GM23338 (cell line): Measurements from ENCODE around the gene ACSS3. TPM values are rescaled to one million over a fixed set of nuclear protein-coding genes. Genes with fewer than 3 reads are reported as not detected.

ENCODE experiments used
- ATAC-seq: fragments of 200-7000 bp; cut with Tn5 transposase; 3 replicates; pipeline ENCODE4 v1.9.1; 2020
- DNase-seq: peaks from one replicate; pipeline ENCODE4 v3.0.0-alpha.2; 2015; ENCODE audit warnings: low spot score
- H2AFZ ChIP-seq: fragments of 200-600 bp; sonication (generic); 2 replicates; pipeline ENCODE4 v1.8.0; 2016; ENCODE audit warnings: antibody characterized with exemption, mild to moderate bottlenecking, moderate library complexity
- H3F3A ChIP-seq: fragments of 200-600 bp; sonication (generic); replicated peaks from 2 replicates; pipeline ENCODE4 v1.8.0; 2017; ENCODE audit warnings: antibody characterized with exemption, mixed run types, low read depth
- H3K27ac ChIP-seq: fragments of 200-600 bp; sonication (generic); 2 replicates; pipeline ENCODE4 v1.6.1; 2016; ENCODE audit warnings: low read depth
- H3K27me3 ChIP-seq: fragments of 200-600 bp; sonication (generic); 2 replicates; pipeline ENCODE4 v1.8.0; 2016; ENCODE audit warnings: mild to moderate bottlenecking, mixed run types, moderate library complexity; ENCODE audit not compliant: insufficient read depth
- H3K36me3 ChIP-seq: fragments of 200-600 bp; sonication (generic); 2 replicates; pipeline ENCODE4 v1.8.0; 2016; ENCODE audit warnings: mild to moderate bottlenecking; ENCODE audit not compliant: insufficient read depth
- H3K4me1 ChIP-seq: fragments of 200-600 bp; sonication (generic); 2 replicates; pipeline ENCODE4 v1.8.0; 2016; ENCODE audit warnings: mild to moderate bottlenecking, moderate library complexity; ENCODE audit not compliant: insufficient read depth
- H3K4me2 ChIP-seq: fragments of 200-600 bp; sonication (generic); 2 replicates; pipeline ENCODE4 v1.7.1; 2017; ENCODE audit warnings: mixed run types
- H3K4me3 ChIP-seq: fragments of 200-600 bp; sonication (generic); 2 replicates; pipeline ENCODE4 v1.6.1; 2016; ENCODE audit warnings: mixed run types
- H3K79me2 ChIP-seq: fragments of 200-600 bp; sonication (generic); replicated peaks from 2 replicates; pipeline ENCODE4 v1.8.0; 2017; ENCODE audit warnings: mild to moderate bottlenecking; ENCODE audit not compliant: insufficient read depth
- H3K9me2 ChIP-seq: fragments of 200-600 bp; sonication (generic); 2 replicates; pipeline ENCODE4 v1.8.0; 2017; ENCODE audit not compliant: insufficient read depth
- H4K20me1 ChIP-seq: fragments of 200-600 bp; sonication (generic); replicated peaks from 2 replicates; pipeline ENCODE4 v1.8.0; 2017; ENCODE audit warnings: mild to moderate bottlenecking; ENCODE audit not compliant: insufficient read depth
- H3K27ac Mint-ChIP-seq: 2 replicates; pipeline ENCODE4 v1.8.0; 2020; ENCODE audit warnings: inconsistent platforms, mild to moderate bottlenecking, moderate library complexity, mixed read lengths
- H3K27me3 Mint-ChIP-seq: 3 replicates; pipeline ENCODE4 v1.8.0; 2022; ENCODE audit warnings: low read depth, mild to moderate bottlenecking, moderate library complexity, mixed read lengths, inconsistent platforms; ENCODE audit not compliant: insufficient read depth, poor library complexity
- H3K36me3 Mint-ChIP-seq: 3 replicates; pipeline ENCODE4 v1.8.0; 2021; ENCODE audit warnings: low read depth, mild to moderate bottlenecking, inconsistent platforms, moderate library complexity, mixed read lengths
- H3K4me1 Mint-ChIP-seq: 3 replicates; pipeline ENCODE4 v1.8.0; 2020; ENCODE audit warnings: mild to moderate bottlenecking, inconsistent platforms, mixed read lengths
- H3K4me3 Mint-ChIP-seq: 3 replicates; pipeline ENCODE4 v1.8.0; 2021; ENCODE audit warnings: moderate library complexity, mild to moderate bottlenecking, inconsistent platforms, mixed read lengths
- H3K9me3 Mint-ChIP-seq: 3 replicates; pipeline ENCODE4 v1.8.0; 2020; ENCODE audit warnings: moderate library complexity, mild to moderate bottlenecking, inconsistent platforms, mixed read lengths
- NANOG ChIP-seq: IDR thresholded peaks from 2 replicates; pipeline ENCODE4 v1.6.1; 2016; ENCODE audit warnings: antibody characterized with exemption, borderline replicate concordance
- ZNF114 ChIP-seq: fragments of 250-450 bp; sonication (Bioruptor Pico); IDR thresholded peaks from 2 replicates; pipeline ENCODE4 v1.5.0; 2020; ENCODE audit warnings: mild to moderate bottlenecking, moderate library complexity
- microRNA-seq: library from miRNA; unstranded; fragments of <30 nt; microRNA quantifications from one replicate; pipeline ENCODE4, GENCODE V29; 2017
- polyA plus RNA-seq: library from polyadenylated mRNA; unstranded; fragments of >200 nt; fragmentation: Nextera tagmentation; extraction: Ambion mirVana; gene quantifications from 2 replicates; pipeline ENCODE4 v1.2.1, GENCODE V29; 2016
- small RNA-seq: library from RNA; depleted of rRNA; stranded (forward); fragments of <200 nt; gene quantifications from one replicate; pipeline ENCODE3, GENCODE V24; 2014; ENCODE audit warnings: low replicate concordance
- total RNA-seq: library from RNA; depleted of rRNA; stranded (reverse); fragments of >200 nt; shearing (Covaris generic); gene quantifications from 2 replicates; pipeline ENCODE4 v1.2.3, GENCODE V29; 2014; rRNA removed
- TF ChIP-seq, protein P1 (sequence below): IDR thresholded peaks from 2 replicates; pipeline ENCODE4 v1.6.1; 2016; ENCODE audit warnings: antibody characterized with exemption

ACSS3 gene
- total and polyA plus RNA-seq, 2 experiments from 2014 or later = 7.4 to 28.9 TPM

DNA sequence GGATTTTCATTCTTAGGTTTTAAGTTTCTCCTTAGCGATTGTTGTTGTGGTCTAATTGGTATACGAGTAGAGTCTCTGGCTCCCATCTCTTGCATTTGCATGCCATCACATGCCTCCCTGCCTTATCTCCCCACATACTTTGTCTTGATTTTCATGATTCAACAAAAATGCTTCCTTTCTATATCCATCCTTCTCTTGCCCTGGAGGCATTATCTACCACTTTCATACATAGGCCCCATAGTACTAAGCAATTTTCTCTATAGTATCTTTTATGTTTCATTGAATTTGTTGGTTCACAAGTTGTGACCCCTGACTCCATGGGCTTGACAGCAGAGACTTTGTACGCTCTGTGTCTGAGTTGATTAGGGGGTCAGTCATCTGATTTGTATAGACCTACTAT is 226.1 kb downstream of the ACSS3 start:
- H3K27ac Mint-ChIP-seq = no peak overlapping the region
- no peak for ATAC-seq
- Histone ChIP-seq H3F3A (no peaks in the 10 kb centered on the region), H3K27ac (no peak overlapping the region), H3K9me2 (no peaks in the 10 kb centered on the region), H3K4me1 (no peaks in the 10 kb centered on the region), H3K36me3 (no peaks in the 10 kb centered on the region), H3K79me2 (no peaks in the 10 kb centered on the region), H4K20me1 (no peaks in the 10 kb centered on the region), H3K27me3 (no peaks in the 10 kb centered on the region), H3K4me2 (no peak overlapping the region), H2AFZ (no peak overlapping the region), H3K4me3 (no peak overlapping the region)
- no peak for DNase-seq
- H3K27me3 Mint-ChIP-seq = no peaks in the 10 kb centered on the region
- H3K9me3 Mint-ChIP-seq = no peaks in the 10 kb centered on the region
- no peak overlapping the region for H3K4me3 Mint-ChIP-seq
- H3K4me1 Mint-ChIP-seq = no peaks in the 10 kb centered on the region
- no peak for TF ChIP-seq NANOG
- TF ChIP-seq ZNF114 (CRISPR knock-in tag) = no peak
- TF ChIP-seq, protein P1, sequence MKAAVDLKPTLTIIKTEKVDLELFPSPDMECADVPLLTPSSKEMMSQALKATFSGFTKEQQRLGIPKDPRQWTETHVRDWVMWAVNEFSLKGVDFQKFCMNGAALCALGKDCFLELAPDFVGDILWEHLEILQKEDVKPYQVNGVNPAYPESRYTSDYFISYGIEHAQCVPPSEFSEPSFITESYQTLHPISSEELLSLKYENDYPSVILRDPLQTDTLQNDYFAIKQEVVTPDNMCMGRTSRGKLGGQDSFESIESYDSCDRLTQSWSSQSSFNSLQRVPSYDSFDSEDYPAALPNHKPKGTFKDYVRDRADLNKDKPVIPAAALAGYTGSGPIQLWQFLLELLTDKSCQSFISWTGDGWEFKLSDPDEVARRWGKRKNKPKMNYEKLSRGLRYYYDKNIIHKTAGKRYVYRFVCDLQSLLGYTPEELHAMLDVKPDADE = no peak
- no peaks in the 10 kb centered on the region for H3K36me3 Mint-ChIP-seq

Small RNA genes lying within 50 kb of the gene (microRNA-seq; reads per million reads assigned to microRNA genes)
- not detected for gene MIR4699

Small RNA genes lying within 50 kb of the gene (small RNA-seq; reads per million reads assigned to genes)
- gene MIR4699 = not detected

Other genes starting within 250 kb of the ACSS3 start
- 6.2 and 6.5 TPM in 2 replicates for gene LIN7A, start 140.1 kb upstream of the ACSS3 start, total RNA-seq
- 5.7 and 6.2 TPM in 2 replicates for gene LIN7A, start 140.1 kb upstream of the ACSS3 start, polyA plus RNA-seq